K562 (cell line): ENCODE measurements around the gene OARD1. TPM values are rescaled to one million over a fixed set of nuclear protein-coding genes. Genes with fewer than 3 reads are reported as not detected.

Experiments used
- HNRNPK ChIP-seq: fragments of 200-400 bp; formaldehyde crosslinking; IDR thresholded peaks from one replicate; pipeline ENCODE4 v1.6.1; 2018; ENCODE audit warnings: mild to moderate bottlenecking, low read depth, low read length; ENCODE audit not compliant: poor library complexity, severe bottlenecking
- SAP30 ChIP-seq: fragments of 200-600 bp; sonication (generic); IDR thresholded peaks from 2 replicates; pipeline ENCODE4 v1.6.1; 2012; ENCODE audit warnings: borderline replicate concordance, low read depth, mild to moderate bottlenecking, moderate library complexity, low read length, control low read depth, inconsistent platforms; ENCODE audit not compliant: insufficient read depth, poor library complexity, severe bottlenecking
- TRIM25 ChIP-seq: fragments of 450-650 bp; IDR thresholded peaks from 2 replicates; pipeline ENCODE4 v1.7.0; 2016; ENCODE audit warnings: borderline replicate concordance
- ZNF407 ChIP-seq: fragments of 450-650 bp; IDR thresholded peaks from 2 replicates; pipeline ENCODE4 v1.6.1; 2016; ENCODE audit warnings: low read depth
- ZNF583 ChIP-seq: fragments of 250-450 bp; sonication (Bioruptor Pico); IDR thresholded peaks from 2 replicates; pipeline ENCODE4 v1.4.0; 2020
- polyA plus RNA-seq, 8 experiments: library from polyadenylated mRNA; depleted of rRNA in 4 of 8; stranded (reverse) in 5 of 8; unstranded in 3 of 8; fragments of >200 nt; fragmentation: Nextera tagmentation in 2 of 8; fragmentation: Illumina TruSeq in 1 of 8; extraction: Ambion mirVana in 2 of 8; extraction: Trizol in 1 of 8; gene quantifications; 2 replicates each; pipeline versions ENCODE4 v1.2.1 to v1.2.3, GENCODE V29; 2011 to 2014; ENCODE audit warnings: inconsistent platforms in 1 of 8, missing spikeins in 1 of 8
- total RNA-seq, 7 experiments: library from RNA; depleted of rRNA in 6 of 7; stranded (reverse); fragments of >200 nt in 6 of 7; fragmentation: Illumina TruSeq in 2 of 7; extraction: Trizol in 2 of 7; gene quantifications; 2 replicates each; pipeline versions ENCODE4 v1.2.1 to v1.2.3, GENCODE V29; 2011 to 2021; ENCODE audit warnings: low replicate concordance in 1 of 7
- TF ChIP-seq, protein P1 (sequence below): sonication (generic); formaldehyde crosslinking; IDR thresholded peaks from 2 replicates; pipeline ENCODE4 v1.8.0; 2022; ENCODE audit warnings: mild to moderate bottlenecking, missing genetic modification reagents
- TF ChIP-seq, protein P2 (sequence below): fragments of 250-450 bp; sonication (Bioruptor Pico); IDR thresholded peaks from 2 replicates; pipeline ENCODE4 v1.4.0; 2020; ENCODE audit warnings: mild to moderate bottlenecking, moderate library complexity

OARD1 gene
- total and polyA plus RNA-seq, 9 of the 15 experiments (the other 6 are each of a cell fraction or from before 2014, with no cell fraction given) = 43.4 to 88.3 (median 61.1) TPM

GRCh38 chr6:41073203-41073967, 1.2 kb upstream of the OARD1 start (continued):
- TF ChIP-seq, protein P1, sequence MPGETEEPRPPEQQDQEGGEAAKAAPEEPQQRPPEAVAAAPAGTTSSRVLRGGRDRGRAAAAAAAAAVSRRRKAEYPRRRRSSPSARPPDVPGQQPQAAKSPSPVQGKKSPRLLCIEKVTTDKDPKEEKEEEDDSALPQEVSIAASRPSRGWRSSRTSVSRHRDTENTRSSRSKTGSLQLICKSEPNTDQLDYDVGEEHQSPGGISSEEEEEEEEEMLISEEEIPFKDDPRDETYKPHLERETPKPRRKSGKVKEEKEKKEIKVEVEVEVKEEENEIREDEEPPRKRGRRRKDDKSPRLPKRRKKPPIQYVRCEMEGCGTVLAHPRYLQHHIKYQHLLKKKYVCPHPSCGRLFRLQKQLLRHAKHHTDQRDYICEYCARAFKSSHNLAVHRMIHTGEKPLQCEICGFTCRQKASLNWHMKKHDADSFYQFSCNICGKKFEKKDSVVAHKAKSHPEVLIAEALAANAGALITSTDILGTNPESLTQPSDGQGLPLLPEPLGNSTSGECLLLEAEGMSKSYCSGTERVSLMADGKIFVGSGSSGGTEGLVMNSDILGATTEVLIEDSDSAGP (CRISPR knock-in tag) = no peak
- TF ChIP-seq, protein P2, sequence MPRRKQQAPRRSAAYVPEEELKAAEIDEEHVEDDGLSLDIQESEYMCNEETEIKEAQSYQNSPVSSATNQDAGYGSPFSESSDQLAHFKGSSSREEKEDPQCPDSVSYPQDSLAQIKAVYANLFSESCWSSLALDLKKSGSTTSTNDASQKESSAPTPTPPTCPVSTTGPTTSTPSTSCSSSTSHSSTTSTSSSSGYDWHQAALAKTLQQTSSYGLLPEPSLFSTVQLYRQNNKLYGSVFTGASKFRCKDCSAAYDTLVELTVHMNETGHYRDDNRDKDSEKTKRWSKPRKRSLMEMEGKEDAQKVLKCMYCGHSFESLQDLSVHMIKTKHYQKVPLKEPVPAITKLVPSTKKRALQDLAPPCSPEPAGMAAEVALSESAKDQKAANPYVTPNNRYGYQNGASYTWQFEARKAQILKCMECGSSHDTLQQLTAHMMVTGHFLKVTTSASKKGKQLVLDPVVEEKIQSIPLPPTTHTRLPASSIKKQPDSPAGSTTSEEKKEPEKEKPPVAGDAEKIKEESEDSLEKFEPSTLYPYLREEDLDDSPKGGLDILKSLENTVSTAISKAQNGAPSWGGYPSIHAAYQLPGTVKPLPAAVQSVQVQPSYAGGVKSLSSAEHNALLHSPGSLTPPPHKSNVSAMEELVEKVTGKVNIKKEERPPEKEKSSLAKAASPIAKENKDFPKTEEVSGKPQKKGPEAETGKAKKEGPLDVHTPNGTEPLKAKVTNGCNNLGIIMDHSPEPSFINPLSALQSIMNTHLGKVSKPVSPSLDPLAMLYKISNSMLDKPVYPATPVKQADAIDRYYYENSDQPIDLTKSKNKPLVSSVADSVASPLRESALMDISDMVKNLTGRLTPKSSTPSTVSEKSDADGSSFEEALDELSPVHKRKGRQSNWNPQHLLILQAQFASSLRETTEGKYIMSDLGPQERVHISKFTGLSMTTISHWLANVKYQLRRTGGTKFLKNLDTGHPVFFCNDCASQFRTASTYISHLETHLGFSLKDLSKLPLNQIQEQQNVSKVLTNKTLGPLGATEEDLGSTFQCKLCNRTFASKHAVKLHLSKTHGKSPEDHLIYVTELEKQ = no peak
- TF ChIP-seq ZNF407 (no peak), HNRNPK (no peak), ZNF583 (CRISPR knock-in tag) (0 out of 2 replicates have a peak, but pooled peaks have one; percentile 58), TRIM25 (no peak), SAP30 (peak; percentile 53)
